ENCODE results near the gene PYY.
"Not testable (repeated sequence)": the region's sequence is repeated elsewhere in the genome, so short reads cannot be mapped to it uniquely, and the experiment has no call there.

The PYY gene

GRCh38 chr17:43953746-43954145 is at the start of gene PYY:
PYY (minus strand) TSS chr17:43953940; CDS start chr17:43953483, 457 bp downstream.
- no peak for DNase-seq (ENCODE audit: low spot score)

DNA sequence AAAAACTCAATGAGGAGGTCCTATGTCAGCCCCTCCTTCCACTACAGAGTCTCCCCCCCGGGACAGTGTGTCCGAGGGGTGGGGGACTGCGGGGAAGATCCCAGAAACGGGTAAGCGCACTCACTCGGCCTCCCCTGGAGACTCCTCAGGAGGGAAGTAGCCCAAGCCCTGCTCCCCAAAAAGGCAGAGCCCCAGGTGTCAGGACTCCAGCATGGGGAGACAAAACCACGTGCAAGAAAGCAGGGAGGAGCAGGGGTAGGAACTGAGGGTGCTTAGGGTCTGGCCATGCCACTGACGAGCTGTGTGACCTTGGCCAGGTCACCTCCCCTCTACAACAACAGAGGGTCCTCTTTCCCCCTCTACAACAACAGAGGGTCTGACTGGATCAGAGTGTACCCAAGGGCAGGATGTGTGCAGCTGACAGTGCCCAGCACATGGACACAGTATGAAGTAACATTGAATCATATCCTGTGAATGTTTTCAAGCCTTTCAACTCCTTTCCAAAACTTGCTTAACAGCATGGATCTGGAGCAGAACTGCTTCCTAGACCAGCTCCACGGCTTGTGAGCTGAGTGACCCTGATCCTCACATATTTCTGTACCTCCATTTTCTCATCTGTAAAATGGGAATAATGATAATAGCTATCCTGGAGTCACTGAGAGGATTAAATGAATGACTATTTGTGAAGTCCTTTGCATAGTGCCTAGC is 48.6 kb upstream of the PYY start:
- peak; percentile 66 for DNase-seq (ENCODE audit: low spot score)

- no peak for DNase-seq (ENCODE audit: low spot score)
Observed at GRCh38 chr17:44001461-44001920, 47.8 kb upstream of the PYY start.

DNA sequence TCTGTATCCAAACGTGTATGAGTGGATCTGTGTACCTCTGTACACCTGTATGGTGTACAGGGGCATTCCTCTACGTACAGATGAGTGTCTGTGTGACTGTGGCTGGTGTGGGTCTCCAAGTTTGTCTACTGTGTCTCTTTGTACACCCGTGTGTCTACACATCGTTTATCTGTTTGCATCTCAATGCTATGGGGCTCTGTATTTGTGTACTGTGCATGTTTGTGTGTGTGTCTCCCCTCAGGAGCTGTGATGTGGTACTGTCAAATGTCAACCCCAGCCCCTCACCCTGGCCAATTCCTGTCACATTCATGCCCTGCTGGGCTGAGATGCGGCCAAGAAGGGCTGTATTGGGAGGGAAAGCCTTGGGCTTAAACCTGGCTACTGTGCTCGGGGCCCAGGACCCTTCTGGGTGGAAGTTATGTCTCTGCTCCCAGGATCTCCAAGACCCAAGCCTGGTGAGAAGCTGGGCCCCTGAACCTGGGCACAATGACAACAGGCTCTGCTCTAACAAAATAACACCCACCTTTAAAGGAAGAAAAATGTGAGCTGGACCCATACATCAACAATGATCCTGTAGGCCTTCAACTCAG is 47.2 kb upstream of the PYY start:
- no peak for DNase-seq (ENCODE audit: low spot score)

DNA sequence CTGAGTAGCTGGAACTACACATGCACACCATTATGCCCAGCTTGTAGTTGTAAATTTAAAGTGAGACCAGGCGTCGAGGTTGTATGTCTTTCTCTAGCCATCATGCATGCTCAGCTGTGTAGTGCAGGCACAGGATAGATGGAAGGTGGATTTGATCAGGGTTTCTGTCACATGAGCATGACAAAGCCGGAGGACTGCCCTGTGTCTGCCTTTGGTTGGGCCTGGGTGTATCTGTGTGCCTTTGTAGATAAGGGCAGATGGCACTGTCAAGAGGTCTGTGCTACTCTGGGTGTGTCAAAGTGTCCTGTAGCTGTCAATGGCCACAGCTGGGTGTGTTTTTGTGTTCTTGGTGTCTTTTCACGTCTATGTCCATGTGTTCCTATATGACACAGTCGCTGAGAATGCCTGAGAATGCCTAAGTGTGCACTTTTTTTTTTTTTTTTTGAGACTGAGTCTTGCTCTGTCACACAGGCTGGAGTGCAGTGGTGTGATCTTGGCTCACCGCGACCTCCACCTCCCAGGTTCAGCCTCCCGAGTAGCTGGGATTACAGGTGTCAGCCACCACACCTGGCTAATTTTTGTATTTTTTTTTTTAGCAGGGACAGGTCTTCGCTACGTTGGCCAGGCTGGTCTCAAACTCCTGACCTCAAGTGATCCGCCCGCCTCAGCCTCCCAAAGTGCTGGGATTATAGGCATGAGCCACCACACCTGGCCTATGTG is 46.6 kb upstream of the PYY start:
- no peak for DNase-seq (ENCODE audit: low spot score)

DNA sequence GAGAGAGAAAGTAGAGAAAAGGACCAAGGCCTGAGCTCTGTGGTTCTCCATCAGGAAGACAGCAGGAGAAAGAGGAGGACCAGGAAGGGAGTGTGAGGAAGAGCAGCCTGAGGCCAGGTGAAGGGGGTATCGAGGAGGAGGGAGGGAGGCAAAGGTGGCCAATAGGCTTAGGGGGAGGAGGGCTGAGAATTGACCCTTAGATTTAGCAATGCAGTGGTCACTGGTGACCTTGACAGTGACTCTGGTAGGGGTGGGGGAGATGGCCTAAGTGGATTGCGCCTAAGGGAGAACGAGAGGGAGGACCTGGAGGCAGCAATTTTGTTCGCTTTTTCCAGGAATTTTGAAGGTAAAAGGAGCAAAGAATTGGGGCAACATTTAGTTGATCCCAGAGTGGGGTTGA is 45.3 kb upstream of the PYY start:
- DNase-seq (ENCODE audit: low spot score), result no peak

DNA sequence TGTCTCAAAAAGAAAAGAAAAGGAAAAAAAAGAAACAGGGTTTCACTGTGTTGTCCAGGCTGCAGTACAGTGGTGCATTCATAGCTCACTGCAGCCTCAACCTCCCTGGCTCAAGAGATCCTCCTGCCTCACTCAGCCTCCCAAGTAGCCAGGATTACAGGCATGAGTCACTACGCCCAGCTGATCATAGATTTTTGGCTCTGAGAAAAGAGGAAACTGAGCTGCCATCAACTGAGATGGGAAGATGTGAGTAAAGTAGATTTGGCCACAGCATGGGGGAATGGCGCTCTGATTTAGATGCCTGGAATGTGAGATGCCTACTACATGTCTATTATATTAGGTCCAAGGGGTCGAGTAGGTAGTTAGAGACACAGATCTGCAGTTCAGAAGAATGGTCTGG is 44.8 kb upstream of the PYY start:
- peak; percentile 30 for DNase-seq (ENCODE audit: low spot score)

GRCh38 chr17:43997180-43997579 is 43.4 kb upstream of the PYY start:
- DNase-seq (ENCODE audit: low spot score), result not testable (repeated sequence)

- no peak for DNase-seq (ENCODE audit: low spot score)
Observed at GRCh38 chr17:43995150-43995471, 41.4 kb upstream of the PYY start.

GRCh38 chr17:43994272-43995149 is 40.8 kb upstream of the PYY start:
- peak; percentile 62 for DNase-seq (ENCODE audit: low spot score)

- no peak for DNase-seq (ENCODE audit: low spot score)
Observed at GRCh38 chr17:43992641-43993040, 38.9 kb upstream of the PYY start.

DNA sequence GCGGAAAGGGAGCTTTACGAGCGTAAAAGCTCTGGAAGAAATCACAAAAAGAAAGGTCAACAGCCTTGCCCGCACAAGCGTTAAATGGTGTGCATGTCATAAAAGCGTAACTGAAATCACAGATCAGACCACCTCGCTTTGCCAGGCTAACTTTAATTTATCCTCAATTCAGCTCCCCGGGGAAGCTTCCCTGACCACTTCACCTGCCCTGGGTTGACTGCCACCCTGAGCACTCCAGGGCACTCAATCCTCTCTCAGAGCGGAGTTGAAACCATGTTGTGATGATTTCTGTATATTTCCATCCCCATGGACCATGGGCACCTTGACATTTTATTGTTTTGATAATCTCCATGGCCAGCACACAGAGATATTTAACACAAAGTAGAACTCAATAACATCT is 34.6 kb upstream of the PYY start:
- no peak for DNase-seq (ENCODE audit: low spot score)

- no peak for DNase-seq (ENCODE audit: low spot score)
Observed at GRCh38 chr17:43987131-43988021, 33.6 kb upstream of the PYY start.

DNA sequence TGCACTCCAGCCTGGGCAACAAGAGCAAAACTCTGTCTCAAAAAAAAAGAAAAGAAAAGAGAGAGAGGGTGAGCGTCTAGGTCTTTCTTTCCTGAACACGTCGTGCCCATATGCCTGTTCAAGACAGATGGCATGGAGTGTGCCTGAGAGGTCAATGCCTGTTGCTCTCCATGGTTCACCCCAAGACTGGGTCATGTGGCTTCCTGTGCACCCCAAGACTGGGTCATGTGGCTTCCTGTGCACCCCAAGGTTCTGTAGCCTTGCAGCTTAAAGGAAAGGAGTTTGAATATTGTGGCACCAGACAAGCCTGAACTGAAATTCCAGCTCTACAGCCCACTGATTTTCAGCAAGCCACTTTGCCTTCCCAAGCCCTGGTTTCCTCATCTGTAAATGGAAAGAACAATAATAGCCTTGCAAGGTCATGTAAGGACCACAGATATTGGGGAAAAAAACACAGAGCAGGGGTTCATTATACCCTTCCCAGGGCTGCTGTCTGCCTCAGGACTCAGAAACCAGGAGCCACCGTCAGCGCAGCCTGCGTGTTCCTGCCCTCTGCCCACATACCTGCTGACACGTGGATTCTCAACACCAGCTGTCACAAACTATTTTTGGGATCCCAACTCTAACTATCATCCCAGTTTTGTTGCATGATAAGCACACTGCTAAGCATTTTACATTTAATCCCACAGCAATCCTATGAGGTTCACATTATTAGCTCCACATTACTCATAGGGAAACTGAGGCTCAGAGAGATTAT is 32.7 kb upstream of the PYY start:
- DNase-seq (ENCODE audit: low spot score), result no peak

- no peak for DNase-seq (ENCODE audit: low spot score)
Observed at GRCh38 chr17:43984521-43984920, 30.8 kb upstream of the PYY start.

DNA sequence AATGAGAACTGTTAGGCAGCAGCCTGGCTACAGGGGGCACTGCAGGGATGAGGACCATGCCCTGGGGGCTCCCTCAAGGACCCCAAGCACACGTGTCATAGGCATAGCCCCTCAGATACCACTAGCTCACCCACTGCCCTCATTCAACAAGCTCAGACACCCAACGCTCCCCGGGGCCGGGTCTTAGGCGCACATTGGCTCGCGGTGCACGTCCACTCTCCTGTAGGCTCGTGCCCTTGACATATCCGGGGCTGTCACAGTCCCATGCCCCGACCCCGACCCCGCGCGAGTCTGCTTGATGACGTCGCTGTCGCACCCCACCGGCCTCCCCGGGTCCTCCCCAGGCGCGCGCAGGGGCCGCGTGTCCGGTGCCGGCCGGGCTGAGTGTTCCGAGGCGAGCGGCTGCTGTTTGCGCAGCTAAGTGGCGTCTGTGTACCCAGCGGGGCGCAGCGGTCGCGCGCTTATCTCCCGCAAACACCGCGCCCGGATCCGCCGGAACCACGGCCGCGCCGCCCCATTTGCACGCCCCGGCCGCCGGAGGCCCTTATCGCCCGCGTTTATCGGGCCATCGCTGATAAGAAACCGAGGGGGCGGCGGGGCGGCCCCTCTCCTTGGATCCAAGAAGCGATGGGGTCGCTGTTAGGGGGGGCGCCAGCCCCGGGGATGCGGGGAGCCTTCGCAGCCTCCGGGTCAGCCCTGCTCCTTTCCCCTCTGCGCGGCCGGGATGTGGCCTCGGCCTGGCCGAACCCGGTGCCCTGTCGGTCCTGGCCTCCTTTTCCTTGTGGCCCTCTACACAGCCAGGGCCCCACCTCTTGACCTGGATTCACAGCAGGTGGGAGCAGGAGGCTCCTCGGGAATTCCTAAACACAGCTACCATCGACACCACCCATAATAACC is 30.0 kb upstream of the PYY start:
- DNase-seq (ENCODE audit: low spot score), result no peak

DNA sequence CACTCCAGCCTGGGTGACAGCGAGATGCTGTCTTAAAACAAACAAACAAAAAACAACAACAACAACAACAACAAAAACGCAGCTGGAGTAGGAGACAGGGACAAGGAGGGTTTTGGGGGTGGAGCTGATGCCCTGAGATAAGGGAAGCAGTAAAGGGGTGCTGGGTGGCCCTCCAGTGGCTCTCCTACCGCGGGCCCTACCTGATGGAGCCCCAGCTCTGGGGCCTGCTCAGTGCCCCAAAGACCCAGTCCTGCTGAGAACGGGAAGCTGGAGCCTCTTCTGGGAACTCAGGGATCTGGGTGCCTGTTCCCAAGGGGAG is 29.4 kb upstream of the PYY start:
- DNase-seq (ENCODE audit: low spot score), result no peak

- DNase-seq (ENCODE audit: low spot score), result peak; percentile 76
Observed at GRCh38 chr17:43982171-43982570, 28.4 kb upstream of the PYY start.

GRCh38 chr17:43979671-43980070 is 25.9 kb upstream of the PYY start:
- DNase-seq (ENCODE audit: low spot score), result no peak

- DNase-seq (ENCODE audit: low spot score), result no peak
Observed at GRCh38 chr17:43979011-43979410, 25.3 kb upstream of the PYY start.
